Measurements from ENCODE around the gene GDPD4.

DNA sequence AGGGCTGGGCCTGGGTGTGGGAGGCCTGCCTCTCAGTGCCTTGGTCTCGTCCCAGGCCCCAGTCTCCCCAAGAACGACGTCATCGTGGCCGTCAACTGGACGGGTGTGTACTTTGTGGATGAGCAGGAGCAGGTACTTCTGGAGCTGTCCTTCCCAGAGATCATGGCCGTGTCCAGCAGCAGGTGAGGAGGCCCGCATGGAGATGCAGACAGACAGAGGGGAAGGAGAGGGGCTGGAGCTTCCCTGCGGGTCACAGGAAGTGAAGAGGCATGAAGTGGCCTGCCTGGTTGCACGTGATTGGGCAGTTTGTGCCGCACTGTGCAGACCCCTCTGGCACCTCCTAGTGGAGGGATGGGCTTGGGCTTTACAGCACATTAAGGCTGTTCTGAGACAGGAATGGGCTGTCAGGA lies 103.0 kb downstream of the GDPD4 start:
- TF ChIP-seq, protein P1, sequence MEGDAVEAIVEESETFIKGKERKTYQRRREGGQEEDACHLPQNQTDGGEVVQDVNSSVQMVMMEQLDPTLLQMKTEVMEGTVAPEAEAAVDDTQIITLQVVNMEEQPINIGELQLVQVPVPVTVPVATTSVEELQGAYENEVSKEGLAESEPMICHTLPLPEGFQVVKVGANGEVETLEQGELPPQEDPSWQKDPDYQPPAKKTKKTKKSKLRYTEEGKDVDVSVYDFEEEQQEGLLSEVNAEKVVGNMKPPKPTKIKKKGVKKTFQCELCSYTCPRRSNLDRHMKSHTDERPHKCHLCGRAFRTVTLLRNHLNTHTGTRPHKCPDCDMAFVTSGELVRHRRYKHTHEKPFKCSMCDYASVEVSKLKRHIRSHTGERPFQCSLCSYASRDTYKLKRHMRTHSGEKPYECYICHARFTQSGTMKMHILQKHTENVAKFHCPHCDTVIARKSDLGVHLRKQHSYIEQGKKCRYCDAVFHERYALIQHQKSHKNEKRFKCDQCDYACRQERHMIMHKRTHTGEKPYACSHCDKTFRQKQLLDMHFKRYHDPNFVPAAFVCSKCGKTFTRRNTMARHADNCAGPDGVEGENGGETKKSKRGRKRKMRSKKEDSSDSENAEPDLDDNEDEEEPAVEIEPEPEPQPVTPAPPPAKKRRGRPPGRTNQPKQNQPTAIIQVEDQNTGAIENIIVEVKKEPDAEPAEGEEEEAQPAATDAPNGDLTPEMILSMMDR (IDR thresholded peaks at IDR 0.05): no peak
- TF ChIP-seq POLR2A (IDR thresholded peaks at IDR 0.05): no peak

All from uterus (tissue), 2 donors.